Tibial artery (tissue), 4 donors: ENCODE measurements around the gene RNF220.

Source experiments
- DNase-seq, 2 donors: peaks; one replicate each; pipeline ENCODE4 v3.0.0-alpha.2; 2019
- H3K27ac ChIP-seq, 2 donors: fragments of 200-600 bp; sonication (generic) in 1 of 2; 1 replicate in 1 of 2; 2 replicates in 1 of 2; pipeline ENCODE4 v1.5.1; 2018 to 2019; ENCODE audit warnings: mild to moderate bottlenecking in 1 of 2
- H3K27me3 ChIP-seq, 2 donors: fragments of 200-600 bp; sonication (generic) in 1 of 2; one replicate each; pipeline versions ENCODE4 v1.5.1 to v1.6.0; 2016 to 2019
- H3K36me3 ChIP-seq, 3 donors: fragments of 200-600 bp; sonication (generic) in 2 of 3; one replicate each; pipeline ENCODE4 v1.5.1; 2016 to 2019; ENCODE audit warnings: mild to moderate bottlenecking in 2 of 3
- H3K4me1 ChIP-seq, 4 donors: fragments of 200-600 bp; sonication (generic) in 2 of 4; 1 replicate in 3 of 4; 2 replicates in 1 of 4; pipeline ENCODE4 v1.5.1; 2016 to 2019
- H3K4me3 ChIP-seq, 2 donors: fragments of 200-600 bp; sonication (generic) in 1 of 2; 1 replicate in 1 of 2; 2 replicates in 1 of 2; pipeline ENCODE4 v1.5.1; 2018 to 2019; ENCODE audit warnings: mild to moderate bottlenecking in 2 of 2
- H3K9me3 ChIP-seq, 3 donors: fragments of 200-600 bp; sonication (generic) in 1 of 3; one replicate each; pipeline ENCODE4 v1.5.1; 2016 to 2019
- CTCF ChIP-seq, 2 experiments: fragments of 200-600 bp in 1 of 2; fragments of 450-650 bp in 1 of 2; IDR thresholded peaks; one replicate each; pipeline ENCODE4 v1.5.1; 2017 to 2019; ENCODE audit warnings: antibody characterized with exemption in 2 of 2, mild to moderate bottlenecking in 1 of 2, moderate library complexity in 1 of 2
- intact Hi-C: fragments of 100-400 bp; cut with DNase I; formaldehyde crosslinking; loops from one replicate; pipeline ENCODE4 v1.15.0; 2023; ENCODE audit warnings: low total_unique reads

The RNF220 gene

DNA sequence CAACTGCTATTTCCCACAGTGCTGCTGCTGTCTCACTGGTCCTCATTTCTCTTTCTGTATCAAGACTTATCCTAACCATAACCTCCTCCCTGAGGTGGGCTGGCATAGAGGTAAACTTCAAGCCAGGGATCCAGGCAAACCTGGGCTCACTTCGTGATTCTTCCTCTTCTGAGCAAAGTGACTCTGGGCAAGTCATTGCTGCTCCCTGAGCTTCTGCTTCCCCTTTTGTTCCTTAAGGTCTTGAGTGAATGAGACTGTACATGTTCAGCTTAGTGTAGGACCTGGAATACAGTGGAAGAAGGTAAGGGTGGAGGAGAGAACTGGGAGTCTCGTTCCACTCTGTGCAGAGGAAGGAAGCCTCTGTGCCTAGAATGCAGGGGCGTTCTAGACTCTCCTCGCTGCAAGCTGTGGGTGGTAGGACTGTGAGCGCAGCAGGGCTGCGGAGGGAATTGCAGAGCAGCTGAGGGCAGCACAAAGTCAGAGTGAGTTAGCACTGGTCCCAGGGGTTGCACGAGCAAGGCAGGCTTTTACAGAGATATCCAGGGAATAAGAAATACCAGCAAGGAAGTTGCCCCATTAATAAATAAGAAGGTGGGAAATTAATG lies 38.6 kb upstream of the RNF220 start:
- H3K4me1 ChIP-seq: no peaks in the 10 kb centered on the region
- no peak for TF ChIP-seq CTCF (IDR thresholded peaks at IDR 0.05)
- no peak overlapping the region for H3K27ac ChIP-seq
- no peaks in the 10 kb centered on the region for H3K36me3 ChIP-seq
- DNase-seq: no peak
- no peaks in the 10 kb centered on the region for H3K9me3 ChIP-seq
- intact Hi-C loops: no loop called here
- peaks cover 0 to 11% of the 10 kb centered on the region in 2 donors for H3K27me3 ChIP-seq
- H3K4me3 ChIP-seq: no peak overlapping the region

DNA sequence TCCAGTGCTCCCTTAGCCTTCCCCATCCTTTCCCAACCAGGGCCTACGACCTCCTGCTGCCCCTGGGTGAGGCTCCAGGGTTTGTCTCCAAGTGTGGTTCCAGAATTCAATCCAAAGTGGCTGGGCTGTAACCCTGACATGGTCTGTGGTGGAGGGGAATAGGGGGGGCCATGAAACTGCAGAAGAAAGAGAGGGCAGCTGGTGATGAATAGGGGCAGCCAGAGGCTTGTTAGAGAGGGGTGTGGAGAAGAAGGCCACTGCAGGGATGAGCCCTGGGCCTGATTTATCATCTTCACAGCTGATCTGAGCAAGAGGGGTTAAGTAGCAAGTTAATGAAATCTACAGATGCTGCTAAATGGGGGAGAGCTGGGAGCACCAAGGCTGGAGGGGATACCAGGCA lies 37.1 kb upstream of the RNF220 start:
- Histone ChIP-seq H3K36me3 (no peaks in the 10 kb centered on the region), H3K4me3 (no peak overlapping the region), H3K27me3 (peaks cover 0 to 8% of the 10 kb centered on the region in 2 donors), H3K9me3 (no peaks in the 10 kb centered on the region), H3K27ac (no peak overlapping the region), H3K4me1 (no peaks in the 10 kb centered on the region)
- no peak for DNase-seq
- intact Hi-C loops: no loop called here
- no peak for TF ChIP-seq CTCF (IDR thresholded peaks at IDR 0.05)

- Histone ChIP-seq H3K4me3 (no peak overlapping the region), H3K36me3 (no peaks in the 10 kb centered on the region), H3K27ac (no peak overlapping the region), H3K27me3 (peaks cover 0 to 7% of the 10 kb centered on the region in 2 donors), H3K9me3 (no peaks in the 10 kb centered on the region), H3K4me1 (no peaks in the 10 kb centered on the region)
- no peak for TF ChIP-seq CTCF (IDR thresholded peaks at IDR 0.05)
- no peak for DNase-seq
- intact Hi-C loops: no loop called here
Measured at GRCh38 chr1:44368471-44369151, 36.4 kb upstream of the RNF220 start.

GRCh38 chr1:44371206-44371605 lies 33.8 kb upstream of the RNF220 start:
- DNase-seq: no peak
- Histone ChIP-seq H3K4me1 (no peaks in the 10 kb centered on the region), H3K27me3 (peaks cover 0 to 3% of the 10 kb centered on the region in 2 donors), H3K36me3 (no peaks in the 10 kb centered on the region), H3K9me3 (no peaks in the 10 kb centered on the region), H3K4me3 (no peak overlapping the region), H3K27ac (no peak overlapping the region)
- TF ChIP-seq CTCF (IDR thresholded peaks at IDR 0.05): no peak
- intact Hi-C loops: no loop called here

DNA sequence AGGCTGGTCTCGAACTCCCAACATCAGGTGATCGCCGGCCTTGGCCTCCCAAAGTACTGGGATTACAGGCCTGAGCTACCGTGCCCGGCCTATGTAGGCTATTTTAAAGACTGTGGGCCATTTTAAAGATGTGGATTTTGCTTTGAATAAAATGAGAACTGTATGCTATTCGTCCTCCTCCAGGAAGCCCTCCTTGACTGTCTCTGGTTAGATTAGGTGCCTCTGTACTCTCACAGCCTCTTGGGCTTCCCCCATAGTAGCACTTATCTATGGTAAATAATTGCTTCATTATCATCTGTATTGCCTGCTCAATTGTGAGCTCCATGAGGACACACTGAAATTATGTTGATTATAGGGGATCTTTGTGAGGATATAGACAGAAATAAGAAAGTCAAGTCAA lies 29.5 kb upstream of the RNF220 start:
- no peaks in the 10 kb centered on the region for H3K4me1 ChIP-seq
- no peaks in the 10 kb centered on the region for H3K27me3 ChIP-seq
- no peak for TF ChIP-seq CTCF (IDR thresholded peaks at IDR 0.05)
- H3K36me3 ChIP-seq: no peaks in the 10 kb centered on the region
- intact Hi-C loops: loop anchor here (5.0 kb wide), 1 partner anchor 222 kb away; no protein-coding TSS in a partner anchor
- H3K27ac ChIP-seq: no peak overlapping the region
- H3K4me3 ChIP-seq: no peak overlapping the region
- no peak for DNase-seq
- H3K9me3 ChIP-seq: no peaks in the 10 kb centered on the region
